Medulla oblongata (tissue), 1 donor: ENCODE data around the gene VEGFA.
"Not testable (repeated sequence)": the region's sequence is repeated elsewhere in the genome, so short reads cannot be mapped to it uniquely, and the experiment has no call there.

ENCODE experiments used
- DNase-seq: peaks from one replicate; pipeline ENCODE4 v3.0.0-alpha.2; 2015; ENCODE audit errors: extremely low spot score

Gene VEGFA

GRCh38 chr6:43803055-43803782 is 33.2 kb downstream of the VEGFA start:
- no peak for DNase-seq

GRCh38 chr6:43803783-43804549 is 34.0 kb downstream of the VEGFA start:
- DNase-seq = no peak

GRCh38 chr6:43804550-43805223 is 34.7 kb downstream of the VEGFA start:
- no peak for DNase-seq

GRCh38 chr6:43805699-43806042 is 35.7 kb downstream of the VEGFA start:
- no peak for DNase-seq

- no peak for DNase-seq
Measured at GRCh38 chr6:43806043-43806757, 36.2 kb downstream of the VEGFA start.

GRCh38 chr6:43806758-43807227 is 36.8 kb downstream of the VEGFA start:
- DNase-seq = no peak

GRCh38 chr6:43807228-43808061 is 37.4 kb downstream of the VEGFA start:
- DNase-seq = no peak

- DNase-seq = no peak
Measured at GRCh38 chr6:43808412-43808811, 38.4 kb downstream of the VEGFA start.

- DNase-seq = no peak
Measured at GRCh38 chr6:43809417-43810305, 39.6 kb downstream of the VEGFA start.

GRCh38 chr6:43810965-43811732 is 41.1 kb downstream of the VEGFA start:
- DNase-seq = no peak

GRCh38 chr6:43811733-43812099 is 41.7 kb downstream of the VEGFA start:
- no peak for DNase-seq

GRCh38 chr6:43812850-43813578 is 43.0 kb downstream of the VEGFA start:
- no peak for DNase-seq

GRCh38 chr6:43814111-43814510 is 44.1 kb downstream of the VEGFA start:
- DNase-seq = no peak

- no peak for DNase-seq
Measured at GRCh38 chr6:43814865-43815264, 44.9 kb downstream of the VEGFA start.

- DNase-seq = no peak
Measured at GRCh38 chr6:43817192-43817591, 47.2 kb downstream of the VEGFA start.

- not testable (repeated sequence) for DNase-seq
Measured at GRCh38 chr6:43818973-43819372, 49.0 kb downstream of the VEGFA start.

GRCh38 chr6:43819958-43820357 is 49.9 kb downstream of the VEGFA start:
- no peak for DNase-seq

GRCh38 chr6:43820486-43820885 is 50.5 kb downstream of the VEGFA start:
- DNase-seq = no peak
